AG10803 (cell line): Measurements from ENCODE around the gene SHKBP1.

Source experiments
- DNase-seq: peaks from one replicate; pipeline ENCODE4 v3.0.0; 2010; ENCODE audit warnings: low read depth
- H3K4me3 ChIP-seq: 2 replicates; pipeline ENCODE4 v1.5.1; 2011; ENCODE audit warnings: mild to moderate bottlenecking, low read length, control low read depth
- CTCF ChIP-seq: conservative IDR thresholded peaks from 2 replicates; pipeline ENCODE4 v1.5.1; 2011; ENCODE audit warnings: mild to moderate bottlenecking, low read length, control low read depth, inconsistent platforms

Gene SHKBP1

DNA sequence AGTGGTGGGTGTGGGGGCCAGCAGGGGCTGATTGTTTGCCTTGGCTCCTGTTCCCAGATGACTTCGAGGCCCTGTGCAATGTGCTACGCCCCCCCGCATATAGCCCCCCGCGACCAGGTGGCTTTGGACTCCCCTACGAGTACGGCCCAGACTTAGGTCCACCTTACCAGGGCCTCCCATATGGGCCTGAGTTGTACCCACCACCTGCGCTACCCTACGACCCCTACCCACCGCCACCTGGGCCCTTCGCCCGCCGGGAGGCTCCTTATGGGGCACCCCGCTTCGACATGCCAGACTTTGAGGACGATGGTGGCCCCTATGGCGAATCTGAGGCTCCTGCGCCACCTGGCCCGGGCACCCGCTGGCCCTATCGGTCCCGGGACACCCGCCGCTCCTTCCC lies 50.2 kb downstream of the SHKBP1 start:
- DNase-seq: no peak
- no peak for TF ChIP-seq CTCF
- H3K4me3 ChIP-seq: no peak overlapping the region

- no peak overlapping the region for H3K4me3 ChIP-seq
- no peak for DNase-seq
- TF ChIP-seq CTCF: no peak
These were observed 51.0 kb downstream of the SHKBP1 start for GRCh38 chr19:40627486-40628279.

DNA sequence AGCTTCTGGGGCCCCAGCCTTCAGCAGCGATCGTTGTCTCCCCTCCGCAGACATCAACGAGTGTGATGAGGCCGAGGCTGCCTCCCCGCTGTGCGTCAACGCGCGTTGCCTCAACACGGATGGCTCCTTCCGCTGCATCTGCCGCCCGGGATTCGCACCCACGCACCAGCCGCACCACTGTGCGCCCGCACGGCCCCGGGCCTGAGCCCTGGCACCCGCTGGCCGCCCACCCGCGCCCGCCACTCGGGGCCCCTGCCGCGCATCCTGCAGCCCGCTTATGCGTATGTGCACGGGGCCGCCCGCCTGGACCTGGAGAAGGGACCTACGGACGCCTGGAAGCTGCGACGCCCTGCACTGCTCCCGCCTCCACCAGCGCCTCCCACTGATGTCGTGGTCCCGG lies 52.7 kb downstream of the SHKBP1 start:
- DNase-seq: no peak
- TF ChIP-seq CTCF: no peak
- no peak overlapping the region for H3K4me3 ChIP-seq

GRCh38 chr19:40630571-40631160 lies 54.0 kb downstream of the SHKBP1 start:
- no peak for TF ChIP-seq CTCF
- no peak overlapping the region for H3K4me3 ChIP-seq
- no peak for DNase-seq

DNA sequence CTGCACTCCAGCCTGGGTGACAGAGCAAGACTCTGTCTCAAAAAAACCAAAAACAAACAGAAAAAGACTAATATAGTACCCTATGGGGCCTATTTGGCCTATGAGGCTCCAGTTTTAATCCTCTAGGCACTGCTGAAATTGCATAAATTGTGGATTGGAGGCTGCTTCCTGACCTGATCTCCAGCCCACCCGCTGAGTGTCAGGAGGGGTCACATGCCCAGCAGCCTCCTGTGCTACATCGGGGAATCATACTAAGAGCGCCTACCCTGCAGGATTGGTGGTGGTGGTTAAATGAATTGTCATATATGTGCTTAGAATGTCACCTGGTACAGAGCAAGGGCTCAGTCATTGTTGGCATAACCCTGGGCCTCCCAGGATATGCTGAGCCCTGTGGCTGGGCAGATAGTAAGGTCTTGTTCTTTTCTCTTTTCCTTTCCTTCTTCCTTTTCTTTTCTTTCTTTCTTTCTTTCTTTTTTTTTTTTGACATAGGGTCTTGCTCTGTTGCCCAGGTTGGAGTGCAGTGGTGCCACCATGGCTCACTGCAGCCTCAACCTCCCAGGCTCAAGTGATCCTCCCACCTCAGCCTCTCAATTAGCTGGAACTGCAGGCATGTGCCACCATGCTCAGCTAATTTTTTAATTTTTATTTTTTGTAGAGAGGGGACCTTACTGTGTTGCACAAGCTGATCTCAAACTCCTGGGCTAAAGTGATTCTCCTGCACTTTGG lies 55.8 kb downstream of the SHKBP1 start:
- no peak for TF ChIP-seq CTCF
- no peak overlapping the region for H3K4me3 ChIP-seq
- no peak for DNase-seq

DNA sequence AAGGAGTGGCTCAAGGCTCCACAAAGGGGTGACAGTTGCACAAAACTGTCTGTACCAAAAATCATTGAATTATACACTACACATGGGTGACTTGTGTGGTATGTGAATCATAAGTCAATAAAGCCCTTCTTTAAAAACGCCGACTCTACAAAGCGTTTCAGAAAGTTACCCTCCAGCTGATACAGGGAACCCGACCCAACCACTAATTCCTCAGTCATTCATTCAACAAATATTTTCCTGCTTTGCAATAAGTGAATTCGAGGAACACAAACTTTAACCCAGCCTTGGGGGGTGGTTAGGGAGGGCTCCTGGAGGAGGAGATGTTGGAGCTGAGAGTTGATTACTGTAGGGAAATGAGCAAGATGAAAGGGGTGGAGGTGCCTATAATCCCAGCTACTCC lies 56.5 kb downstream of the SHKBP1 start:
- no peak overlapping the region for H3K4me3 ChIP-seq
- no peak for TF ChIP-seq CTCF
- peak; percentile 35 for DNase-seq

- no peak overlapping the region for H3K4me3 ChIP-seq
- no peak for TF ChIP-seq CTCF
- no peak for DNase-seq
These were observed 61.7 kb downstream of the SHKBP1 start for GRCh38 chr19:40638327-40638726.
